NCI-H524 treated with DMSO at 0.1 percent for 48 hours (cell line): ENCODE results near the gene HIRIP3.
"Not testable (repeated sequence)": the region's sequence is repeated elsewhere in the genome, so short reads cannot be mapped to it uniquely, and the experiment has no call there.

Experiments used
- DNase-seq: peaks from one replicate; lab custom pipeline; 2025; lab: John Stamatoyannopoulos, UW

The HIRIP3 gene

DNA sequence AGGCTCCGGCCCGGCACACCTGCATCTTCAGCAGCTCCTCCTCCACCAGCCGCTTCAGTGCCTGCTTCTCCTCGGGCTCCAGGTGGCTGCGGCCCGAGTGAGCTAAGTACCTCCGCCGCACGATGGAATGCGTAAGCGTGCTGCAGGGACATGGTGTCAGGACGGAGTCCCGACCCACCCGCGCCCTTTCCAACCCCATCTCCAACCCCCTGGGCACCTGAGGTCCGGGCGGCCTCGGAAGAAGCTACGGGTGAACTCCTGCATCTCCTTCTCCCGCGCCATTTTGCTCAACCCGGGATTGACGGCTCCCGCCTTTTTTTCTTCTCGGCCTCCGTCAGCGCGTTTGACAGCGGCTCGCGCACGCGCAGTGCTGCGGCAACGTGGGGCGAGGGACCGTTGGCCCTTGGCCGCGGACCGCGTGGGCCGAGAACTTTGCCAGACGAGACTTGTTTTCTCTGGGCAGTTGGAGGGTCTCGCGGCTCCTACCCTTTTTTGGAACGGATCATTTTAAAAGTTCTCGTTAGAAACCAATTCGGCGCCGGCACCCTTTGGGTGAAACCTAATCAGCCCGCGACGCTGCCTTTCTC is at the start of gene HIRIP3:
Gene HIRIP3, minus strand, starts transcription at position 294 of the 587 bp plus-strand sequence. Its CDS starts 12 bp downstream, at position 282.
- DNase-seq, result peak; percentile 51

DNA sequence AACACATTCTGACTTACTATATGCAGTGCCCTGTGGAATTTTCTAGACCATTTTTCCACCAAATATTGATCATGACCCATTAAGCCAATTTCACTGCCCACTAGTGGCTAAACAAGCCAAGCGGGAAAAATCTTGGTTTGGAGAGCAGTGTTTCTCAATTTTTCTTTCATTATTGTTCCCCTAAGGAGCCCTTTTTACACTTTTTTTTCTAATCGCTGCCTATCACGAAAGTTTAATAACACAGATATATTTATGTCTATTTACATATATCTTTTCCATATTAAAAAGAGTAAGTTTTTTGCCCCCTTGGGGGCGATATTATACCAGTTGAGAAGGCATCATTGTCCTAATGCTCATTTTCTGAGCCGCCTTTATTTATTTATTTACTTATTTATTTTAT is 46.4 kb upstream of the HIRIP3 start:
- no peak for DNase-seq

- not testable (repeated sequence) for DNase-seq
Measured at GRCh38 chr16:30040690-30041089, 45.3 kb upstream of the HIRIP3 start.

DNA sequence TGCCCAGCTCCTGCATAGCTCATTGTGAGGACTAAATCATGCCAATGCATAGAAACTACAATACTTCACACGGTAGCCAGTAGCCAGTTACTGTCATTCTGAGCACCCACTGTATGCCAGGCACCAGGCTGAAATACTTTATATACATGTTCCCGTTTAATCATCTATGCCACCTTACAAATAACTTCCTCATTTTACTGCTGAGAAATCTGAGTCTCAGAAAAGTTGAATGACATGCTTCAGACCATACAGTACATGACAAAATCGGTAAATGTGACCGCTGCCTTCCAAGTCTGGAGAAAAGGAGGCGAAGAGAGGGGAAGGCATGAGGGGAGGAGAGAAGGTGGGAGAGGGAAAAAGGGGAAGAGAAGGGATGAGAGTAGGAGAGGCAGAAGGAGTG is 44.8 kb upstream of the HIRIP3 start:
- DNase-seq, result no peak

DNA sequence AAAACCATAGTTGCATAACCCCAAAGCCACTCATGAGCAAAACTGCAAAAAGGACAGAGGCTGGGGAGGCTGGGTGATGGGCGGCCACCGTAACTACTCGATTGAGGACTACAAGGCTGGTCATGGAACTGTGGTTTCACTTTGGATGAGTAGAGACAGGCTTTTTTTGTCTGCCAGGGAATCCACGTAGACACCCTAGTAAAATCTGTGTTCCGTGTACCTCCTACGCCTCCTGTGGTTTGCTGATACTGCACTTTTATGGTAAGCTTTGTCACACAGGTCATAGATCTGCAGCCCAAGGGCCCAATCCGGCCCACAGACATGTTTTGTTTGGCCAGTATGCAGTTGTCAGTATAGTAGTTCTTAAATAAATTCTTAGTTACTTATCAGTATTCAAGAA is 37.9 kb upstream of the HIRIP3 start:
- DNase-seq, result no peak

DNA sequence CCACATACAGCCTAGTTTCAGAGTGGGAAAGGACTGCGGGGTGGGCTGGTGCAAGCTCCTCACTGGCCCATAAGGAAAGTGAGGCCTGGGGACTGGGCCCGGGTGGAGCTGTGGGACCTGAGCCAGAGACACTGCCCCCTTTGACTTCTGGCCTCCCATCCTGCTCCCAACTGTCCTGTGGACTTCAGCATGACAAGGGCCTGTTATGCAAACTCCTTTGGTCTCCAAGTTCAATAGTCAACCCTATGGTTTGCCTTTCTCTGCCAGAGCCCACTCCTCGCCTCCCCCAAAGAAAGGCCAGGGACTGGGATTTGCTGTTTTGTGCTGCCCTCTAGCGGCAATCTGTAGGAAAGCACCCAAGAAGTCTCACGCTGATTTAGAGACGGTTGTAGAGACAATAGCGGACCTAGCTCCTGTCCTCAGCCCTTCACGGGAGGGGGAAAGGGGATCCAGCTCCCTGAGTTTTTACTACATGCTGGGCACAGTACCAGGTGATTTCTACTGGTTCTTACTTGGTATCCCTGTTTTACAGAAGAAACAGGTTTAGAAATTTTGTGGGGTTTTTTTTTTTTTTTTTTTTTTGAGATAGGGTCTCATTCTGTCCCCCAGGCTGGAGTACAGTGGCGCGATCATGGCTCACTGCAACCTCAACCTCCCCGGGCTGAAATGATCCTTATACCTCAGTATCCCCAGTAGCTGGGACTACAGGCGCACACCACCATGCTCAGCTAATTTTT is 36.8 kb upstream of the HIRIP3 start:
- DNase-seq, result peak; percentile 68

DNA sequence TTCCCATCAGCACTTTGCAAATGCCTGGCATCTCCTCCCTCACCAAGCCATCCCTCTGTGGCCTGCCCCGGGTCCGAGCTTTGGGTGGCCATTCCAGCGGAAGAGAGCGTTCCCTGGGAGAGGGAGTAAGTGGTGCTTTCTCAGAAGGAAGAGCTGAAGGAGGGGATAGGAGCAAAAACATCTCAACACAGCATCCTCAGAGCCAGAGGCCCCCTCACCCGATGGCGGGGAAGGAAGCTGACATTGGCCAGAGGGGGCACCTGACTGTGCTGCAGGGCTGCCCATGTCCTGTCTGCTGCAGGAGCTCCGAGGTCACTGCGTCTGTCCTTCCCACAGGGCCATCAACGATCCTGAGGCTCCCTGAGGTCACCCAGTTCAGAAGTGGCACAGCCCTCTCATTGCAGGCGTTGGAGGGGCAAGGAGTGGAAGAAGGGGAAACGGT is 36.1 kb upstream of the HIRIP3 start:
- DNase-seq, result no peak

GRCh38 chr16:30030841-30031413 is 35.5 kb upstream of the HIRIP3 start, which contains the start of gene TLCD3B:
TSS of gene TLCD3B (minus strand) at chr16:30031271. CDS start at chr16:30030527, 744 bp downstream.
- no peak for DNase-seq

DNA sequence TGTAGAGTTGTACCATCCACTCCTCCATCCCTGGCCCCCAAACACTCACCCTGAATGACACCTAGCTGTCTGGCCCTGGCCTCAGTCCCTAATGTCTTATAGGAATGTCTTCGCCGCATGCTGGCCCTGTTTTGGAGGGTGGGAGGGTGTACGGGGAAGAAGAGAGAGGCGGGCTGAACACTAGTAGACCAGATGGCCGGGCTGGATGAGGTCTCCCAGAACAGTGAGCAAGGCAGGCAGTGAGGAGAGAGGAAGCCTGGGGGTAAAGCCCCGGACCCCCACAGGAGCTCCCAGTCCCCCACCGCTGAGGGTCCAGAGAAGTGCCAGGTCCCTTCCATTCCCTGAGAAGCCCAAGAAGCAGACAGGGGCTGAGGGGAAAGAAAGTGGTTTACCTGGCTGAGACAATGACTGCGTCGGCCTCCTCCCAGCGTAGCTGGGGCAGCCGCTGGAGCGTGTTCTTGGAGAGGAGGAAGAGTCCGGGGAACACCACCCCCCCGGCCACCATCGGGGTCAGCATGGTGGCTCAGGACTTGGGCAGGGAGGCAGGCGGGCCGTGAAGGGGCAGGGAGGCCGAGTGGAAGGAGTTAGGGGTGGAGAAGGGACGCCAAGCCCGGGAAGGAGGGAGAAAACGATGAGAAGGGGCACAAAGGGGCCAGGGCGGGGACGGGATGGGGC is 34.7 kb upstream of the HIRIP3 start:
- no peak for DNase-seq

DNA sequence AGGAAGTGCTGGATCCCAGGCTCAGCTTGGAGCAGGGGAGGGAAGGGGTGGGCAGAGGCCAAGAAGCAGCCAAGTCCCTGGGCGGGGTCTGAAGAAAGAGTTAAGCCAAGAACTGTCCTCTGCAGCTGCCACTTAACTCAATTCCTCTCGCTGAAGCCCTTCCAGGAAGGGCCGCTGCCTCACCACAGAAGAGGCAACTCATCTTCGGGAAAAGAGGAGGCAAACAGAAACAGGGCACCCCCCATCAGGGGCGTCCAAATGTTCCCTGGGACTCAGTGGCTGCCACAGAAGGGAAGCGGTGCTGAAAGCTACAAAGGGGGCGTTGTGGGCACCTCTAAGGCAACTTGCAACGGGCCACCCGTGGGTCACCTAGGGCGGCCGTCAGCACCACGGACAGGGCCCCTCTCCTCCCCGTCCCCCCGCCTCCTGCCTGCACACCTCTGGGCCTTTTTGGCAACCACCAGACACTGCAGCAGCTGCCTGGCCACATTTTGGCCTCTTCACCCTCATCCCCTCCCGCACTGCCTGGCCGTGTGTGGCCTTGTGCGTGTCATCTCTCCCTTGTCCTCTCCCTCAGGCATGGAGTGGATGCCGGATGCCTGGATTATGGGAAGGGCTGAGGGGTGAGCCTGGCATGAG is 33.1 kb upstream of the HIRIP3 start:
- no peak for DNase-seq

DNA sequence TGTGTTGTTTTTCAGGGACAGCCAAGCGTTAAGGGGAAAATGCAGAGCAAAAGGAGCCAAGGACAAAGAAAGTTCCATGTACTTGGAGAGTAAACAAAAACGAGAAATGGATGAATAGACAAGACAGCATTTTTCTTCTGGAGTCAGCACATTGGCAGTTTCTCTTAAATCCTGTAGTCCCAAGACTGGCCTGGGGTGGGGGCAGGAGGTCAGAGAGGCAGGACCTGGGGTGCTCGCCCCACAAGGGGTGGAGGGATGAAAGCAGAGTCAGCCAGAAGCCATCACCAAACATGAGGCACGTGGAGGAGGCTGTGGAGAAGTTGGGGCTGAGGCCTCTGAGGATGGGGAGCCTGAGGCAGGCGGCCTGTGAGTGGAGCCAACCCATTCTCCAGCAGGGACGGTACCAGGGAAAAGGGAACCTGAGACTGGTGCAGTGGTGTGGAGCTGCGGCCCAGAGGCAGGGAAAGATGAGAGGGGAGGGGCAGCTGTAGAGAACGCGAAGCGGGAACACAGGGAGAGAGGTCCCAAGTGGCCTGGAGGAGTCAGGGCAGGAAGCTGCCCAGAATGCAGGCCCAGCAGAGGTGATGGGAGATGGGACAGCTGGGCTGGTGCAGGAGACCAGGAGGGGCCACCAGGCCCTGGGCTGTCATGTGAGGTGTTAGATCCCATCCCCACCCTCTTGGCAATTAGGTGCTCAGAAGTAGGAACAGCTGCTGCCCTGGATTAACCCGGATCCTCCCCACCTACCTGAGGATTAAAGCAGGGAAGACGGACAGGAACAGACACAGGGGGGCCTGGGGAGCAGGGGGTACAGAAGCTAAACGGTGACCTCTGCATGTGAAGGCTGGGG is 32.4 kb upstream of the HIRIP3 start:
- DNase-seq, result peak; percentile 98

DNA sequence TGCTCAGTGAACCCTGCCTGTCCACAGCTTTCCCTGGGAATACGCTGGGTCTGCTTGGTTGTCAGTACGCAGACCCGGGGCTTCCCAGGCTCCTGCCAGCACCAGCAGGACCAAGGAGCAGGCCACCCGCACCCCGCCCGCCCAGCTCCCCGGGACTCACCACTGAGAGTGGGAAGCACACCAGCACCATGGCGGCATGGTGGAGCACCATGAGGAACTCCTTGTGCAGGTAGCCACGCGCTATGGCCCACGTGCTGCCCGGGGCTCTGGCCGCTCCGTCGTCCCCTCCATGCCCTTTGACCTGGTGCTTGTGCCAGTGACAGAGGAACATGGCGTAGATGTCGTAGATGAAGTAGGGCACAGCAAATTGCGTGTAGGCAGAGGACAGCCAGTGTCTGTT is 31.0 kb upstream of the HIRIP3 start:
- no peak for DNase-seq

DNA sequence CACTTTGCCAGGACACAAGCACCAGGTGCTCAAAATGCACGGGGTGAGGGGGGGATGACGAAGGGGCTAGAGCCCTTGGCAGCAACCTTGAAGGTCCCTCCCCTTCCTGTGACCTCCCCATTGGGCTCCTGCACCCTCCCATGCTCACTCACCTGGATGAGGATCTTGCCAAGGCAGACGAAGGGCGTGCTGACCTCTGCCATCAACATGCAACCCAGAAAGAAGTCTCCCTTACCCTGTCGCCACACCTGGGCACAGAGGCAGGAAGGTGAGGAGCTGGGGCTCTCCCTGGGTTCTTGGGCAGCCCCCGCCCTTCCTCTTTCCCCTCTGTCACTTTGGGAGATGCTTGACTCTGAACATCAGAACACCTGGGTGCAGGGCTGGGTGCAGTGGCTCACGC is 30.2 kb upstream of the HIRIP3 start:
- no peak for DNase-seq

GRCh38 chr16:30025156-30025555 is 29.7 kb upstream of the HIRIP3 start:
- no peak for DNase-seq

DNA sequence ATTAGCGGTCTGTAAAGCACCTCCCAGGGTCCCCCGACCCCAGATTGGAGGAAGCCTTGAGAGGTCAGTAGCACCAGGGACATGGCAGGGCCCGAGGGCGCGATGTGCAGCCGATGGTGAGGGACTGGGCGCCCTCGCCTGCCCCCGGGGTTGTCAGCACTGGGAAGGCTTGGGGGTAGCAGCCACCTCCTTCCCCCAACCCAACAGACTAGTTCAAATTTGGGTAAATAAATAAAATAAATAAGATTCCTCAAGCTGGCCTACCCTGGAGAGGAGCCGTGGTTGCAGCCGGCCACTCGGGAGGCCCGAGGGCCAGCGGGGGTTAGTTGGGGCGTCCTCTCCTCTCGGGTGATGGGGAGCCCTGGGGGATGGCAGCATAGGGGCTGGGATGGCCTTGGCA is 29.0 kb upstream of the HIRIP3 start:
- DNase-seq, result no peak

- no peak for DNase-seq
Measured at GRCh38 chr16:30023586-30023985, 28.2 kb upstream of the HIRIP3 start.

DNA sequence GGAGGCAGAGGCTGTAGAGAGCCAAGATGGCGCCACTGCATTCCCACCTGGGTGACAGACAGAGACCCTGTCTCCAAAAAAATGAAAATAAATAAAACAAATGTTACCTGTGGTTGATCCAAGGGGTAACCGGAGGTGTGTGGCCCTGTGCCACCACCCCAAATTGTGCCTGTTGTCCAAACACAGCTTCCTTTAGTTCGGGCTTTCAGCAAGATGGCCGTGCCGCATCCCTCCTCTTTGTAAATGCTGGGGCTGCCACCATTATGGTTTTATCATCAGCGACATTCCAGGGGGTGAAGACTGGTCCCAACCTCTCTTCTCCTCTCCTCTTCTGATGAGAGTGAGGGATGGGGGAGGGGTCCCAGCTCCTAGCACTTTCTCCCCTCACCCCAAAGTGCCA is 27.5 kb upstream of the HIRIP3 start, which contains the start of gene C16orf92:
Gene C16orf92, plus strand, starts transcription at position 312 of the 400 bp plus-strand sequence. CDS start 143 bp downstream, outside the sequence.
- no peak for DNase-seq

DNA sequence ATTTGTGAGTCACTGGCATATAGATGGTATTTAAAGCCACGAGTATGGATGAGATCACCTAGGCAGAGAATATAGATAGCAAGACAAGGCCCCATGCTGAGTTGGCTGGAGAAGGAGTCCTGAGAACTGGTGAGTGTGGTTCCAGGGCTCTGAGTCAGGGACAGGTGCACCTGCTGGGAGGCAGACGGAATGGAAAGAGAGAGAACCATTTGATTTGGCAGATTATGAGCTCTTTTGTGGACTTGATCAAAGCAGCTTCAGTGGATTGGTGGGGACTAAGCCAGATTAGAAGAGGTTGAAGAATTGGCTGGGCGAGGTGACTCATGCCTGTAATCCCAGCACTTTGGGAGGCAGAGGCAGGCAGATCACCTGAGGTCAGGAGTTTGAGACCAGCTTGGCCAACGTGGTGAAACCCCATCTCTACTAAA is 23.3 kb upstream of the HIRIP3 start:
- no peak for DNase-seq

GRCh38 chr16:30017937-30018336 is 22.5 kb upstream of the HIRIP3 start:
- DNase-seq, result not testable (repeated sequence)

GRCh38 chr16:30017277-30017656 is 21.9 kb upstream of the HIRIP3 start:
- DNase-seq, result no peak
